CD14-positive monocyte (primary cell): ENCODE results near the gene TANGO2. TPM values are rescaled to one million over a fixed set of nuclear protein-coding genes. Genes with fewer than 3 reads are reported as not detected.

Source experiments
- DNase-seq, 3 donors: peaks; one replicate each; pipeline ENCODE4 v3.0.0-alpha.2; 2011 to 2022
- H2AFZ ChIP-seq: 2 replicates; pipeline ENCODE4 v1.6.0; 2012; ENCODE audit warnings: mild to moderate bottlenecking, low read depth, low read length, inconsistent platforms; ENCODE audit not compliant: insufficient read depth, poor library complexity, severe bottlenecking
- H3K27ac ChIP-seq, 2 donors: 1 replicate in 1 of 2; 2 replicates in 1 of 2; pipeline ENCODE4 v1.5.1; 2012 to 2013; ENCODE audit warnings: low read length in 2 of 2, control low read depth in 1 of 2, inconsistent platforms in 1 of 2, low read depth in 1 of 2, mild to moderate bottlenecking in 1 of 2
- H3K27me3 ChIP-seq, 2 donors: one replicate each; pipeline versions ENCODE4 v1.6.0 to v1.6.1; 2011 to 2013; ENCODE audit warnings: low read length in 2 of 2; ENCODE audit not compliant: control insufficient read depth in 2 of 2, insufficient read depth in 2 of 2
- H3K36me3 ChIP-seq, 2 donors: replicated peaks in 1 of 2; 1 replicate in 1 of 2; 2 replicates in 1 of 2; pipeline versions ENCODE4 v1.5.1 to v1.6.1; 2012 to 2013; ENCODE audit warnings: low read length in 2 of 2, control low read depth in 1 of 2, inconsistent platforms in 1 of 2, mild to moderate bottlenecking in 1 of 2; ENCODE audit not compliant: insufficient read depth in 2 of 2, control insufficient read depth in 1 of 2
- H3K4me1 ChIP-seq, 2 donors: 1 replicate in 1 of 2; 2 replicates in 1 of 2; pipeline versions ENCODE4 v1.5.1 to v1.6.1; 2012 to 2013; ENCODE audit warnings: low read length in 2 of 2, control low read depth in 1 of 2, inconsistent platforms in 1 of 2, mild to moderate bottlenecking in 1 of 2, moderate library complexity in 1 of 2; ENCODE audit not compliant: insufficient read depth in 2 of 2, control insufficient read depth in 1 of 2
- H3K4me2 ChIP-seq: replicated peaks from 2 replicates; pipeline ENCODE3; 2012; ENCODE audit warnings: low read length, moderate library complexity, mild to moderate bottlenecking; ENCODE audit not compliant: poor library complexity, severe bottlenecking; ENCODE audit errors: extremely low read depth
- H3K4me3 ChIP-seq, 3 experiments: fragments of 200-600 bp in 1 of 3; sonication (generic) in 1 of 3; replicated peaks in 1 of 3; 1 replicate in 2 of 3; 2 replicates in 1 of 3; pipeline ENCODE4 v1.5.1; 2011 to 2013; ENCODE audit warnings: low read length in 3 of 3, mild to moderate bottlenecking in 3 of 3, control low read depth in 2 of 3, low read depth in 2 of 3, inconsistent platforms in 1 of 3, moderate library complexity in 1 of 3
- H3K79me2 ChIP-seq: 2 replicates; pipeline ENCODE4 v1.6.0; 2012; ENCODE audit warnings: mild to moderate bottlenecking, control low read depth, inconsistent platforms, low read length, moderate library complexity; ENCODE audit not compliant: insufficient read depth
- H3K9ac ChIP-seq: 2 replicates; pipeline ENCODE4 v1.6.0; 2017; ENCODE audit warnings: low read length, mild to moderate bottlenecking; ENCODE audit not compliant: insufficient read depth, poor library complexity, severe bottlenecking
- H3K9me3 ChIP-seq, 2 donors: replicated peaks in 1 of 2; 1 replicate in 1 of 2; 2 replicates in 1 of 2; pipeline versions ENCODE4 v1.5.1 to v1.6.1; 2012 to 2013; ENCODE audit warnings: low read length in 2 of 2, control low read depth in 1 of 2; ENCODE audit not compliant: control insufficient read depth in 1 of 2, insufficient read depth in 1 of 2
- H4K20me1 ChIP-seq: 2 replicates; pipeline ENCODE4 v1.6.0; 2012; ENCODE audit warnings: mild to moderate bottlenecking, low read length, control low read depth, moderate library complexity; ENCODE audit not compliant: insufficient read depth
- H3K27ac Mint-ChIP-seq, 7 donors: one replicate each; pipeline ENCODE4 v1.8.0; 2020; ENCODE audit warnings: mild to moderate bottlenecking in 7 of 7, mixed read lengths in 7 of 7, moderate library complexity in 6 of 7, inconsistent platforms in 2 of 7
- H3K27me3 Mint-ChIP-seq, 3 donors: one replicate each; pipeline ENCODE4 v1.8.0; 2021 to 2022; ENCODE audit warnings: low read depth in 3 of 3, mild to moderate bottlenecking in 3 of 3, mixed read lengths in 3 of 3, moderate library complexity in 3 of 3, inconsistent platforms in 1 of 3
- H3K36me3 Mint-ChIP-seq, 2 donors: one replicate each; pipeline ENCODE4 v1.8.0; 2020; ENCODE audit warnings: mixed read lengths in 2 of 2, inconsistent platforms in 1 of 2, mild to moderate bottlenecking in 1 of 2
- H3K4me1 Mint-ChIP-seq: one replicate; pipeline ENCODE4 v1.8.0; 2020; ENCODE audit warnings: mild to moderate bottlenecking, mixed read lengths
- H3K4me3 Mint-ChIP-seq, 2 donors: one replicate each; pipeline ENCODE4 v1.8.0; 2020; ENCODE audit warnings: mild to moderate bottlenecking in 2 of 2, mixed read lengths in 2 of 2, moderate library complexity in 1 of 2
- H3K9me3 Mint-ChIP-seq, 7 donors: one replicate each; pipeline ENCODE4 v1.8.0; 2020 to 2022; ENCODE audit warnings: mixed read lengths in 7 of 7, mild to moderate bottlenecking in 6 of 7, moderate library complexity in 6 of 7, inconsistent platforms in 2 of 7
- WGBS: methylation state at CpG from one replicate; pipeline ENCODE4 v1.1.5; 2013; ENCODE audit warnings: missing lambda C conversion rate; ENCODE audit not compliant: insufficient coverage; 5-methylcytosine and 5-hydroxymethylcytosine counted together
- intact Hi-C, 2 donors: fragments of 100-400 bp; cut with micrococcal nuclease; formaldehyde crosslinking; loops; one replicate each; pipeline versions ENCODE4 v1.15.0 to v1.15.1; 2023
- polyA plus RNA-seq, 3 donors: library from polyadenylated mRNA; depleted of rRNA in 1 of 3; unstranded in 2 of 3; stranded (reverse) in 1 of 3; fragments of 300-500 nt in 2 of 3; fragments of >200 nt in 1 of 3; fragmentation: Illumina TruSeq in 2 of 3; gene quantifications; 1 replicate in 2 of 3; 2 replicates in 1 of 3; pipeline ENCODE4 v1.2.3, GENCODE V29; 2012 to 2021
- TF ChIP-seq, protein P1 (sequence below): fragments of 200-600 bp; IDR thresholded peaks from one replicate; pipeline ENCODE4 v1.8.0; 2022; ENCODE audit warnings: antibody characterized with exemption, mild to moderate bottlenecking

Gene TANGO2
- polyA plus RNA-seq, 3 donors, result 56.4 to 94.9 (median 58.2) TPM

DNA sequence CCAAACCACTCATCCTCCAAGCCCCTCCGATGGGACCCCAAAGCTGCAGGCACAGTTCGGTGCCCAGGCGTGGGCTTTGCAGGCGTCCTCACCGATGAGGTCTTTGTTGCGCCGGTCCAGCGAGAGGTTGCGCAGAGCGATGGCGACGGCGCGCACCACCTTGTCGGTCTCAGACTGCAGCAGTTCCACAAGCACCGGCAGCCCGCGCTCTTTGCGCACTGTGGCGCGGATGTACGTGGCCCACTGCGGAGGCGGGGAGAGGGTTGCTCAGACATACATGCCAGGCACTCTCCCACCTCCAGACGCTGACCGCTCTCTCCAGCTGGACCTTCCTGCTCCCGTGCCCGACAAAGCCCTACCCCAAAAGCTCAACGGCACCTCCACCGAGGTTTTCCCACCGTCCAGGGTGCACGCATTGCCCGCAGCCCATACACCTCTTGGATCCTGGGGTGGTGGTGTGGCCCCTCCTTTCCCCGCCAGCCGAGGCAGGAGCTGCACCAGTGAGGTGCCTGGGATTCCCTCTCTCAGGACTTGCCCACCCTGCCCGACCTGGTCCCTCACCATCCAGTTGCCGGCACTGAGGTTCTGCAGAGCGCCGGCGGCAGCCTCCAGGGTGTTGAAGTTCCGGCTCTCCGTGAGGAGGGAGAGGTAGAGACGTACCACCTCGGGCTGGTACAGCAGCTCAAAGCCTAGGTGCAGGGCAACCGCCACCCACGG lies 47.2 kb upstream of the TANGO2 start:
- Mint-ChIP-seq H3K9me3 (no peaks in the 10 kb centered on the region), H3K27me3 (peaks cover 0 to 7% (median 5%) of the 10 kb centered on the region in 3 donors), H3K4me1 (peaks cover 17% of the 10 kb centered on the region), H3K4me3 (no peak overlapping the region), H3K27ac (no peak overlapping the region), H3K36me3 (peaks cover 3 to 7% of the 10 kb centered on the region in 2 donors)
- Histone ChIP-seq H3K4me1 (no peaks in the 10 kb centered on the region), H3K4me3 (no peak overlapping the region), H3K27me3 (no peaks in the 10 kb centered on the region), H3K36me3 (peaks cover 8 to 9% of the 10 kb centered on the region in 2 donors), H4K20me1 (peaks cover 21% of the 10 kb centered on the region), H2AFZ (no peak overlapping the region), H3K9me3 (no peaks in the 10 kb centered on the region), H3K79me2 (no peaks in the 10 kb centered on the region), H3K27ac (no peak overlapping the region), H3K4me2 (no peak overlapping the region), H3K9ac (no peak overlapping the region)
- TF ChIP-seq, protein P1, sequence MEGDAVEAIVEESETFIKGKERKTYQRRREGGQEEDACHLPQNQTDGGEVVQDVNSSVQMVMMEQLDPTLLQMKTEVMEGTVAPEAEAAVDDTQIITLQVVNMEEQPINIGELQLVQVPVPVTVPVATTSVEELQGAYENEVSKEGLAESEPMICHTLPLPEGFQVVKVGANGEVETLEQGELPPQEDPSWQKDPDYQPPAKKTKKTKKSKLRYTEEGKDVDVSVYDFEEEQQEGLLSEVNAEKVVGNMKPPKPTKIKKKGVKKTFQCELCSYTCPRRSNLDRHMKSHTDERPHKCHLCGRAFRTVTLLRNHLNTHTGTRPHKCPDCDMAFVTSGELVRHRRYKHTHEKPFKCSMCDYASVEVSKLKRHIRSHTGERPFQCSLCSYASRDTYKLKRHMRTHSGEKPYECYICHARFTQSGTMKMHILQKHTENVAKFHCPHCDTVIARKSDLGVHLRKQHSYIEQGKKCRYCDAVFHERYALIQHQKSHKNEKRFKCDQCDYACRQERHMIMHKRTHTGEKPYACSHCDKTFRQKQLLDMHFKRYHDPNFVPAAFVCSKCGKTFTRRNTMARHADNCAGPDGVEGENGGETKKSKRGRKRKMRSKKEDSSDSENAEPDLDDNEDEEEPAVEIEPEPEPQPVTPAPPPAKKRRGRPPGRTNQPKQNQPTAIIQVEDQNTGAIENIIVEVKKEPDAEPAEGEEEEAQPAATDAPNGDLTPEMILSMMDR, result no peak
- intact Hi-C loops, result loop anchor here (5.0 to 10.0 kb wide), 3 partner anchors 39 to 311 kb away; no protein-coding TSS in a partner anchor
- no peak for DNase-seq
- WGBS, result 97% methylated on average over 28 of the region's 46 CpGs

DNA sequence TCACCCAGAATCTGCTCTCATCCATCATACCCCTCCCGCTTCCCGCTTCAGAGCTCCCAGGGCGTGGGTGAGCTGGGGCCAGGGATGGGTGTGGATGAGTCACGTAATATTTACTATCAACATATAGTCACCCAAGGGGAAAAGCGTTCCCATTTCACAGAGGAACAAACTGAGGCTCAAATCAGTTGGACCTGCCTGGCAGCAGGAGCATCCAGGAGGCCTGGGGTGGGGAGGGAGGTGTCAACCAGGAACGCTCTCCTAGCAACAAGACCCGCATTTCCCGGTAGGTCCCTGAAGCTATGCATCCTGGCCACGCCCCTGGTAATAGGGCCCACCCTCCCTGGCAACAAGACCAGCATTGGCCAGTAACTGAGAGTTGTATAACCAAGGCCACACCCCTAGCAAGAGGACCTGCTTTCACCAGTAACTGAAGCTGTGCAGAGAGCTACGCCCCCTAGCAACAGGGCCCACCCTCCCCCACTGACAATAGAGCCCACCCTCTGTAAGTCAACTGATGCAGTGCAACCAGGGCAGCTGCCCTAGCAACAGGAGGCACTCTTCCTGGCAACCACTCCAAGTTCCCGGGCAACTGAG lies 46.5 kb upstream of the TANGO2 start:
- peaks cover 0 to 7% (median 5%) of the 10 kb centered on the region in 3 donors for H3K27me3 Mint-ChIP-seq

More for the DNA sequence above, 46.5 kb upstream of the TANGO2 start:
- peaks cover 16% of the 10 kb centered on the region for H4K20me1 ChIP-seq
- intact Hi-C loops, result loop anchor here (5.0 to 10.0 kb wide), 3 partner anchors 38 to 310 kb away; no protein-coding TSS in a partner anchor
- H3K4me3 Mint-ChIP-seq, result no peak overlapping the region
- peaks cover 0 to 2% of the 10 kb centered on the region in 2 donors for H3K36me3 Mint-ChIP-seq
- no peak overlapping the region for H3K27ac ChIP-seq
- H3K27me3 ChIP-seq, result no peaks in the 10 kb centered on the region
- no peak overlapping the region for H2AFZ ChIP-seq
- H3K4me3 ChIP-seq, result no peak overlapping the region
- no peak overlapping the region for H3K9ac ChIP-seq
- no peaks in the 10 kb centered on the region for H3K9me3 Mint-ChIP-seq
- no peaks in the 10 kb centered on the region for H3K79me2 ChIP-seq
- H3K36me3 ChIP-seq, result peaks cover 2 to 3% of the 10 kb centered on the region in 2 donors
- peaks cover 17% of the 10 kb centered on the region for H3K4me1 Mint-ChIP-seq
- H3K9me3 ChIP-seq, result no peaks in the 10 kb centered on the region
- DNase-seq, result peak; percentile 3 to 17 (median 16)
- WGBS, result 32% methylated on average over 5 of the region's 11 CpGs
- no peaks in the 10 kb centered on the region for H3K4me1 ChIP-seq
- H3K27ac Mint-ChIP-seq, result no peak overlapping the region
- no peak overlapping the region for H3K4me2 ChIP-seq
- TF ChIP-seq, protein P1, result no peak
